Adrenal gland (tissue), 5 donors: ENCODE data around the gene CYB5A.

Experiments
- POLR2A ChIP-seq, 2 donors: fragments of 450-650 bp; IDR thresholded peaks; one replicate each; pipeline ENCODE4 v1.6.1; 2017; ENCODE audit warnings: antibody characterized with exemption in 2 of 2, mild to moderate bottlenecking in 2 of 2, moderate library complexity in 1 of 2
- TF ChIP-seq, protein P1 (sequence below), 6 experiments: fragments of 450-650 bp in 4 of 6; fragments of 200-600 bp in 2 of 6; sonication (generic) in 1 of 6; IDR thresholded peaks; 1 replicate in 5 of 6; 2 replicates in 1 of 6; pipeline versions ENCODE4 v1.5.1 to v1.8.0; 2016 to 2021; ENCODE audit warnings: antibody characterized with exemption in 6 of 6, mild to moderate bottlenecking in 2 of 6, moderate library complexity in 1 of 6
- donor health status: DM: no; HTN: no; CAD: no.

DNA sequence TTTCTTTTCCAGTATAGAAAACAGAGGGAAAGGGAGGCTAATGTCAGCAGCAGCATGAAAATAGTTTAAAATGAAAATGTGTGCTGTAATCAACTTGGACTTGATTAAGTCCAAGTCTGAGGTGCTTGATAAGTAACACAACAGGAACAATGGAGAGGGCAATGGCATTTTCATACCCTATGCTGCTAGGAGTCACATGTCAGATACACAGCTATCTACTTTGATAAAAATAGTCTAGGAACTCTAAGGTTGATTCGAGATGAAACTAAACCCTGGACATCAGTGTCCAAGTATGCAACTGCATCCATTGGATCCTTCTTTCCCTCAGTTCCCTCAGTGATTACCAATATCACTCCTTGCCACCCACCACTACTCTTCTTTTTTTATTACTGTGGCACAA lies 19.2 kb upstream of the CYB5A start:
- TF ChIP-seq, protein P1, sequence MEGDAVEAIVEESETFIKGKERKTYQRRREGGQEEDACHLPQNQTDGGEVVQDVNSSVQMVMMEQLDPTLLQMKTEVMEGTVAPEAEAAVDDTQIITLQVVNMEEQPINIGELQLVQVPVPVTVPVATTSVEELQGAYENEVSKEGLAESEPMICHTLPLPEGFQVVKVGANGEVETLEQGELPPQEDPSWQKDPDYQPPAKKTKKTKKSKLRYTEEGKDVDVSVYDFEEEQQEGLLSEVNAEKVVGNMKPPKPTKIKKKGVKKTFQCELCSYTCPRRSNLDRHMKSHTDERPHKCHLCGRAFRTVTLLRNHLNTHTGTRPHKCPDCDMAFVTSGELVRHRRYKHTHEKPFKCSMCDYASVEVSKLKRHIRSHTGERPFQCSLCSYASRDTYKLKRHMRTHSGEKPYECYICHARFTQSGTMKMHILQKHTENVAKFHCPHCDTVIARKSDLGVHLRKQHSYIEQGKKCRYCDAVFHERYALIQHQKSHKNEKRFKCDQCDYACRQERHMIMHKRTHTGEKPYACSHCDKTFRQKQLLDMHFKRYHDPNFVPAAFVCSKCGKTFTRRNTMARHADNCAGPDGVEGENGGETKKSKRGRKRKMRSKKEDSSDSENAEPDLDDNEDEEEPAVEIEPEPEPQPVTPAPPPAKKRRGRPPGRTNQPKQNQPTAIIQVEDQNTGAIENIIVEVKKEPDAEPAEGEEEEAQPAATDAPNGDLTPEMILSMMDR (IDR thresholded peaks at IDR 0.05) = no peak
- no peak for TF ChIP-seq POLR2A (IDR thresholded peaks at IDR 0.05)
